OCI-LY7 (cell line): ENCODE measurements around the gene FADS3. TPM values are rescaled to one million over a fixed set of nuclear protein-coding genes. Genes with fewer than 3 reads are reported as not detected.

ENCODE experiments used
- BruUV-seq: library from RNA; stranded (reverse); fragments of 400-500 nt; replicated peaks from 2 replicates; lab custom pipeline; 2021; lab: Mats Ljungman, UMichigan
- CTCF ChIA-PET: fragments of 300-600 bp; sonication (Branson Sonifier 250); formaldehyde crosslinking; loops from one replicate; lab custom pipeline; 2022; ENCODE audit warnings: antibody characterized with exemption; ENCODE audit not compliant: unreplicated experiment; lab: Charles Lee
- POLR2A ChIA-PET: fragments of 300-600 bp; sonication (Branson Sonifier 250); formaldehyde crosslinking; loops from one replicate; lab custom pipeline; 2022; ENCODE audit warnings: antibody characterized with exemption; lab: Charles Lee
- DNase-seq: peaks from one replicate; pipeline ENCODE4 v3.0.0-alpha.2; 2015; ENCODE audit warnings: low spot score
- H2AFZ ChIP-seq: fragments of 200-600 bp; sonication (generic), shearing (Covaris generic); 2 replicates; pipeline ENCODE4 v1.6.1; 2014; ENCODE audit warnings: mild to moderate bottlenecking, antibody characterized with exemption, low read length, moderate library complexity
- H3K27ac ChIP-seq: fragments of 200-600 bp; sonication (generic); 2 replicates; pipeline ENCODE4 v1.5.1; 2014; ENCODE audit warnings: mixed run types, low read depth, mild to moderate bottlenecking, moderate library complexity, low read length, inconsistent platforms; ENCODE audit not compliant: poor library complexity, severe bottlenecking
- H3K36me3 ChIP-seq: fragments of 200-600 bp; sonication (generic); 2 replicates; pipeline ENCODE4 v1.6.1; 2014; ENCODE audit warnings: mild to moderate bottlenecking, antibody characterized with exemption, low read length, moderate library complexity, mixed read lengths; ENCODE audit not compliant: insufficient read depth
- H3K4me1 ChIP-seq: fragments of 200-600 bp; sonication (generic); 2 replicates; pipeline ENCODE4 v1.5.1; 2014; ENCODE audit warnings: mild to moderate bottlenecking, low read length; ENCODE audit not compliant: insufficient read depth, poor library complexity, severe bottlenecking
- H3K4me2 ChIP-seq: fragments of 200-600 bp; sonication (generic); 2 replicates; pipeline ENCODE4 v1.6.1; 2014; ENCODE audit warnings: mild to moderate bottlenecking, low read length
- H3K4me3 ChIP-seq: fragments of 200-600 bp; sonication (generic); 2 replicates; pipeline ENCODE4 v1.5.1; 2014; ENCODE audit warnings: mild to moderate bottlenecking, low read depth, low read length; ENCODE audit not compliant: poor library complexity, severe bottlenecking
- H3K79me2 ChIP-seq: fragments of 200-600 bp; sonication (generic); 2 replicates; pipeline ENCODE4 v1.6.1; 2016; ENCODE audit warnings: low read depth, mild to moderate bottlenecking, low read length, moderate library complexity, mixed read lengths; ENCODE audit not compliant: insufficient read depth
- H3K9me2 ChIP-seq: fragments of 200-600 bp; sonication (generic); 2 replicates; pipeline ENCODE4 v1.6.1; 2016; ENCODE audit warnings: mild to moderate bottlenecking, low read length, mixed read lengths; ENCODE audit not compliant: insufficient read depth
- H3K9me3 ChIP-seq: fragments of 200-600 bp; sonication (generic); 2 replicates; pipeline ENCODE4 v1.6.1; 2014; ENCODE audit warnings: mild to moderate bottlenecking, mixed run types, low read length, mixed read lengths
- H4K20me1 ChIP-seq: fragments of 200-600 bp; sonication (generic); 2 replicates; pipeline ENCODE4 v1.6.1; 2014; ENCODE audit warnings: mild to moderate bottlenecking, antibody characterized with exemption, low read length, moderate library complexity, mixed read lengths; ENCODE audit not compliant: insufficient read depth
- CTCF ChIP-seq: fragments of 200-600 bp; sonication (generic); conservative IDR thresholded peaks from 2 replicates; pipeline ENCODE4 v1.5.1; 2014; ENCODE audit warnings: mild to moderate bottlenecking, antibody characterized with exemption, low read length, moderate library complexity, mixed read lengths
- EZH2phosphoT487 ChIP-seq: fragments of 200-600 bp; sonication (generic); IDR thresholded peaks from 2 replicates; pipeline ENCODE4 v1.6.1; 2018; ENCODE audit warnings: low read depth, borderline replicate concordance, mild to moderate bottlenecking, mixed run types, antibody characterized with exemption, low read length, moderate library complexity, mixed read lengths
- intact Hi-C: fragments of 100-400 bp; cut with micrococcal nuclease; formaldehyde crosslinking; loops from one replicate; pipeline ENCODE4 v1.10.0; 2022; ENCODE audit not compliant: unreplicated experiment
- total RNA-seq, 2 experiments: library from RNA; depleted of rRNA in 1 of 2; stranded (reverse); fragments of >200 nt in 1 of 2; shearing (Covaris generic) in 1 of 2; gene quantifications; 2 replicates each; pipeline ENCODE4 v1.2.3, GENCODE V29; 2014 to 2022

FADS3 gene
- total RNA-seq, 2 experiments from 2014 or later = 103 to 191 TPM

DNA sequence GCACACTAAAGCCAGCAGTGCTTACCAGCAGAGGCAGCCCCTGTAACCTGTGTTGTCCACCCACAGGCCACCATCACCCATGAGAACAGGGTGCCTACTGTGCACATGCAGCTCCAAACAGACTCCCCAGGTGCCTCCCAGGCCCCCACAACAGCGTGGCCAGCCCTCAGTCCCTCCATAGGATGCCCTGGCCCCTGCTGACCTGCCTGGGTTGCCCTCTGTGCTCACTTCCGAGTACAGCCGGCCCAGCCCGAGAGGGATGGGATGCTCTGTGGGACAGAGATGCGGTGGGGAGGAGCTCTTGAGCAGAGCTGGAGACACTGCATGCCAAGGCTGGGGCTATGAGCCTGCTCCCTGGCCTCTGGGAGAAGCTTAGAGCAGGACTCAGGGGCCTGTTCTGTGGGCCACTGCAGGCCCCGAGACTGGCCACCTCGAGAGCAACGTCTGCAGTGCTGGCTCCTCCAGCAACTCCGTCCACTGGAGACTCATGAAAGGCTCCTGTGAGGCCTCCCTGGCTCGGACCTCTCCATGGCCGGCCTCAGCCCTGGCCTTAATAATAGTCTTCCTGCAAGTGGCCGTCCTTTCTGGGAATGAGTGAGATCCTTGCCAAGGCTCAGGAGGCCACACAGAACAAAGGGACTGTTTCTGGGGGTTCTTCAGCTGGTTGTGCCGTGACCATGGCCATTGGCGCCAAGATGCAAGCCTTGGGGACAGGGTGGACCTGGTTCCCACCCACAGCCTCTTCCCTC, 36.2 kb downstream of the FADS3 start:
- CTCF ChIA-PET = no interaction called here
- BruUV-seq = no TSS peak
- POLR2A ChIA-PET = no interaction called here

DNA sequence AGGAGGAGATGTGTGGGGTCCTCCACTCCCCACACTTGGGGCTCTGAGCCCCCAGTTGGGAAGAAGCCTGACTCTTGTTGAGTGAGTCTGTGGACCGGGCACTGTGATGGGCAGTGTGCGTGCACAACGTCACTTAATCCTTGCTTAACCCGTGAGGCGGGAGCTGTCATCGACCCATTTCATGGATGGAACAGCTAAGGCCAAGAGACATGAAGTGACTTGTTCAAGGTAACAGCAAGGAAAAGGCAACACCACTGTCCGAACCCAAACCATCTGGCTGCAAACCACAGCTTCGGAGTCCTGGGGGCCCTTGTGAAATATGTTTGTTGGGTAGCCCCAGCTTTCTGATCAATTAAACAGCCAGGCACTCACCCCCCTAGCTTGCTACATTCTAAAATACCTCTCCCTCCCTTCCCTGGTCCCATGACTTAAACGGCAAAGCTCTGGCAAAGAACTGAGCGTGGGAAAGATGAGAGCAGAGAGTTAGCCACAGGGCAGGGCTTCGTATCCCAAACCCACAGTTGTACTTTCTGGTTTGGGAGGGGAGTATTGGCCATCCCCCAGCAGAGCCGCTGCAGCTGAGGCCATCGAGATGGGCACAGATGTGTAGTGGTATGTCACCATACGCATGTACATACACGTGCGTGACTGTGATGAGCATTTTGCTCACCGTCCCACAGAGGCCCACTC, 37.0 kb downstream of the FADS3 start:
- H3K9me3 ChIP-seq = no peaks in the 10 kb centered on the region
- no peak overlapping the region for H3K4me3 ChIP-seq
- no peaks in the 10 kb centered on the region for H3K79me2 ChIP-seq
- no peak overlapping the region for H3K27ac ChIP-seq
- ChIA-PET CTCF (no interaction called here), POLR2A (no interaction called here)
- H3K9me2 ChIP-seq = no peaks in the 10 kb centered on the region
- no peak overlapping the region for H2AFZ ChIP-seq
- TF ChIP-seq EZH2phosphoT487 (no peak), CTCF (no peak)
- H4K20me1 ChIP-seq = no peaks in the 10 kb centered on the region
- intact Hi-C loops = no loop called here
- H3K4me2 ChIP-seq = no peak overlapping the region
- no peak for DNase-seq
- no TSS peak for BruUV-seq
- no peaks in the 10 kb centered on the region for H3K4me1 ChIP-seq
- no peaks in the 10 kb centered on the region for H3K36me3 ChIP-seq

More for the DNA sequence above, 36.2 kb downstream of the FADS3 start:
- TF ChIP-seq EZH2phosphoT487 (no peak), CTCF (no peak)
- Histone ChIP-seq H3K9me3 (no peaks in the 10 kb centered on the region), H3K4me3 (no peak overlapping the region), H4K20me1 (no peaks in the 10 kb centered on the region), H3K4me1 (no peaks in the 10 kb centered on the region), H3K27ac (no peak overlapping the region), H3K9me2 (no peaks in the 10 kb centered on the region), H3K36me3 (no peaks in the 10 kb centered on the region), H3K79me2 (no peaks in the 10 kb centered on the region), H2AFZ (no peak overlapping the region), H3K4me2 (no peak overlapping the region)
- no peak for DNase-seq
- intact Hi-C loops = no loop called here

GRCh38 chr11:61853698-61854169, 37.6 kb downstream of the FADS3 start:
- Histone ChIP-seq H3K4me2 (no peak overlapping the region), H2AFZ (no peak overlapping the region), H3K9me2 (no peaks in the 10 kb centered on the region), H4K20me1 (no peaks in the 10 kb centered on the region), H3K4me3 (no peak overlapping the region), H3K27ac (no peak overlapping the region), H3K9me3 (no peaks in the 10 kb centered on the region), H3K4me1 (no peaks in the 10 kb centered on the region), H3K79me2 (no peaks in the 10 kb centered on the region), H3K36me3 (no peaks in the 10 kb centered on the region)
- POLR2A ChIA-PET = interaction anchor here (0.7 to 1.0 kb wide), 2 partner anchors 23 to 61 kb away, joined by 3 to 6 read pairs; partner anchors contain the start of gene FEN1
- TF ChIP-seq CTCF = no peak
- TF ChIP-seq EZH2phosphoT487 = no peak
- no TSS peak for BruUV-seq
- intact Hi-C loops = no loop called here
- DNase-seq = no peak
- CTCF ChIA-PET = no interaction called here
